Panc1 (cell line): ENCODE measurements around the gene MACIR. TPM values are rescaled to one million over a fixed set of nuclear protein-coding genes. Genes with fewer than 3 reads are reported as not detected.

Experiments used
- ATAC-seq: fragments of 200-7000 bp; cut with Tn5 transposase; 2 replicates; pipeline ENCODE4 v1.9.1; 2020; ENCODE audit warnings: mild to moderate bottlenecking, moderate library complexity
- BruUV-seq: library from RNA; stranded (reverse); fragments of 400-500 nt; replicated peaks from 2 replicates; lab custom pipeline; 2021; lab: Mats Ljungman, UMichigan
- CTCF ChIA-PET: fragments of 300-600 bp; sonication (Branson Sonifier 250); formaldehyde crosslinking; loops from one replicate; lab custom pipeline; 2022; ENCODE audit warnings: antibody characterized with exemption; lab: Charles Lee
- POLR2A ChIA-PET: fragments of 300-600 bp; sonication (Branson Sonifier 250); formaldehyde crosslinking; loops from one replicate; lab custom pipeline; 2022; ENCODE audit warnings: antibody characterized with exemption; lab: Charles Lee
- DNase-seq: peaks from one replicate; pipeline ENCODE4 v3.0.0-alpha.2; 2010; ENCODE audit warnings: low read depth, low spot score
- H3K27ac ChIP-seq: 2 replicates; pipeline ENCODE4 v1.5.1; 2011; ENCODE audit warnings: mild to moderate bottlenecking, low read length, inconsistent platforms
- H3K27me3 ChIP-seq: fragments of 200-500 bp; sonication (Bioruptor generic); 2 replicates; pipeline ENCODE4 v1.6.0; 2014; ENCODE audit warnings: low read length, inconsistent platforms; ENCODE audit not compliant: control insufficient read depth, insufficient read depth
- H3K36me3 ChIP-seq: fragments of 200-500 bp; sonication (Bioruptor generic); 2 replicates; pipeline ENCODE4 v1.5.1; 2014; ENCODE audit warnings: inconsistent platforms, mild to moderate bottlenecking, low read length, moderate library complexity; ENCODE audit not compliant: control insufficient read depth, insufficient read depth
- H3K4me1 ChIP-seq: 2 replicates; pipeline ENCODE4 v1.5.1; 2011; ENCODE audit warnings: inconsistent platforms, mild to moderate bottlenecking, low read length, moderate library complexity; ENCODE audit not compliant: control insufficient read depth, insufficient read depth
- H3K4me3 ChIP-seq, 2 experiments: 2 replicates each; pipeline ENCODE4 v1.5.1; 2011 to 2012; ENCODE audit warnings: low read depth in 2 of 2, low read length in 2 of 2, mild to moderate bottlenecking in 2 of 2, inconsistent platforms in 1 of 2, moderate library complexity in 1 of 2
- H3K9me3 ChIP-seq: fragments of 200-500 bp; sonication (Bioruptor generic); 2 replicates; pipeline ENCODE4 v1.5.1; 2014; ENCODE audit warnings: low read depth, mild to moderate bottlenecking, inconsistent platforms, low read length, moderate library complexity; ENCODE audit not compliant: control insufficient read depth, insufficient read depth
- CTCF ChIP-seq: fragments of 450-650 bp; IDR thresholded peaks from 2 replicates; pipeline ENCODE4 v1.5.1; 2017; ENCODE audit warnings: mild to moderate bottlenecking
- POLR2AphosphoS5 ChIP-seq: IDR thresholded peaks from 2 replicates; pipeline ENCODE4 v1.6.1; 2012; ENCODE audit warnings: mild to moderate bottlenecking, low read depth, low read length, moderate library complexity
- REST ChIP-seq, 2 experiments: IDR thresholded peaks; 2 replicates each; pipeline ENCODE4 v1.6.1; 2011 to 2012; ENCODE audit warnings: low read depth in 2 of 2, control low read depth in 1 of 2, low read length in 1 of 2, mild to moderate bottlenecking in 1 of 2, moderate library complexity in 1 of 2; ENCODE audit not compliant: insufficient read depth in 1 of 2
- SIN3A ChIP-seq: IDR thresholded peaks from 2 replicates; pipeline ENCODE4 v1.6.1; 2012; ENCODE audit warnings: low read depth, mild to moderate bottlenecking, low read length, moderate library complexity, borderline replicate concordance; ENCODE audit not compliant: insufficient read depth
- TCF7L2 ChIP-seq: IDR thresholded peaks from 2 replicates; pipeline ENCODE4 v1.6.1; 2011; ENCODE audit warnings: mild to moderate bottlenecking, low read depth, low read length, inconsistent platforms
- in situ Hi-C: cut with HindIII; loops from 2 replicates; pipeline ENCODE4 v1.10.0; 2016; ENCODE audit warnings: low sequenced_read_pairs, low pct_unique_long_range_greater_than_20kb
- intact Hi-C: fragments of 100-400 bp; cut with micrococcal nuclease; formaldehyde crosslinking; loops from one replicate; pipeline ENCODE4 v1.10.0; 2022; ENCODE audit not compliant: unreplicated experiment
- total RNA-seq: library from RNA; stranded (reverse); gene quantifications from one replicate; pipeline ENCODE4 v1.2.1, GENCODE V29; 2021; ENCODE audit not compliant: unreplicated experiment

The MACIR gene
- total RNA-seq, 1 experiment from 2014 or later: 11.0 TPM

GRCh38 chr5:103298117-103298516 is 39.6 kb downstream of the MACIR start:
- Histone ChIP-seq H3K27ac (no peak overlapping the region), H3K4me1 (no peaks in the 10 kb centered on the region), H3K4me3 (no peak overlapping the region), H3K36me3 (no peaks in the 10 kb centered on the region), H3K9me3 (no peaks in the 10 kb centered on the region), H3K27me3 (no peaks in the 10 kb centered on the region)
- ATAC-seq (no peak), DNase-seq (no peak)
- ChIA-PET CTCF (no interaction called here), POLR2A (no interaction called here)
- no TSS peak for BruUV-seq
- intact Hi-C loops: no loop called here
- in situ Hi-C loops: no loop called here
- TF ChIP-seq TCF7L2 (no peak), REST (IDR thresholded peaks at IDR 0.05; ENCODE audit: insufficient read depth in 1 of 2, low read depth in 2 of 2, low read length in 1 of 2) (no peak), SIN3A (no peak), POLR2AphosphoS5 (no peak), CTCF (no peak)

- H3K9me3 ChIP-seq: no peaks in the 10 kb centered on the region
- H3K4me1 ChIP-seq: no peaks in the 10 kb centered on the region
- ATAC-seq (no peak), DNase-seq (no peak)
- BruUV-seq: no TSS peak
- ChIA-PET CTCF (interaction anchor here (0.7 kb wide), 1 partner anchor 39 kb away, joined by 6 read pairs; no protein-coding TSS in a partner anchor), POLR2A (no interaction called here)
- intact Hi-C loops: no loop called here
- no peaks in the 10 kb centered on the region for H3K36me3 ChIP-seq
- in situ Hi-C loops: no loop called here
- no peaks in the 10 kb centered on the region for H3K27me3 ChIP-seq
- H3K4me3 ChIP-seq: no peak overlapping the region
- no peak for TF ChIP-seq SIN3A
- no peak for TF ChIP-seq REST (IDR thresholded peaks at IDR 0.05; ENCODE audit: insufficient read depth in 1 of 2, low read depth in 2 of 2, low read length in 1 of 2)
- no peak for TF ChIP-seq TCF7L2
- no peak for TF ChIP-seq CTCF
- TF ChIP-seq POLR2AphosphoS5: no peak
- H3K27ac ChIP-seq: no peak overlapping the region
Measured at GRCh38 chr5:103298607-103299188, 40.1 kb downstream of the MACIR start.
